K562 (cell line): ENCODE results near the gene PDLIM5. TPM values are rescaled to one million over a fixed set of nuclear protein-coding genes. Genes with fewer than 3 reads are reported as not detected.

ENCODE experiments used
- CHD2 ChIP-seq: IDR thresholded peaks from 2 replicates; pipeline ENCODE4 v1.6.1; 2011; ENCODE audit warnings: low read depth, low read length
- MAFK ChIP-seq: IDR thresholded peaks from 2 replicates; pipeline ENCODE4 v1.6.1; 2011; ENCODE audit warnings: low read length, improper control_type of control experiment
- NEUROD1 ChIP-seq: fragments of 150-350 bp; IDR thresholded peaks from 2 replicates; pipeline ENCODE4 v1.6.1; 2014; ENCODE audit warnings: borderline replicate concordance, low read length, low read depth; ENCODE audit not compliant: partially characterized antibody
- SMAD1 ChIP-seq: fragments of 150-350 bp; IDR thresholded peaks from 2 replicates; pipeline ENCODE4 v1.6.1; 2014; ENCODE audit warnings: low read length, low read depth; ENCODE audit not compliant: partially characterized antibody
- SRSF7 ChIP-seq: fragments of 200-400 bp; formaldehyde crosslinking; optimal IDR thresholded peaks from 2 replicates; pipeline ENCODE3; 2017; ENCODE audit warnings: mild to moderate bottlenecking, low read depth, low read length
- TFAM ChIP-seq: fragments of 250-450 bp; sonication (Bioruptor Pico); conservative IDR thresholded peaks from 2 replicates; pipeline ENCODE4 v1.5.0; 2021; ENCODE audit warnings: mild to moderate bottlenecking, moderate library complexity
- ZBED1 ChIP-seq: IDR thresholded peaks from 2 replicates; pipeline ENCODE4 v1.6.1; 2014
- ZFP1 ChIP-seq: fragments of 450-650 bp; formaldehyde crosslinking; IDR thresholded peaks from 2 replicates; pipeline ENCODE4 v1.4.0; 2020; ENCODE audit warnings: mild to moderate bottlenecking, mixed read lengths
- ZNF324 ChIP-seq: fragments of 250-450 bp; sonication (Bioruptor Pico); IDR thresholded peaks from 2 replicates; pipeline ENCODE4 v1.4.0; 2020; ENCODE audit warnings: mild to moderate bottlenecking
- ZNF76 ChIP-seq: fragments of 250-450 bp; sonication (Bioruptor Pico); IDR thresholded peaks from 2 replicates; pipeline ENCODE4 v1.4.0; 2020; ENCODE audit warnings: mild to moderate bottlenecking, moderate library complexity, borderline replicate concordance
- ZZZ3 ChIP-seq: fragments of 450-650 bp; IDR thresholded peaks from 2 replicates; pipeline ENCODE4 v1.6.1; 2016; ENCODE audit warnings: antibody characterized with exemption, mild to moderate bottlenecking, moderate library complexity
- polyA plus RNA-seq, 8 experiments: library from polyadenylated mRNA; depleted of rRNA in 4 of 8; stranded (reverse) in 5 of 8; unstranded in 3 of 8; fragments of >200 nt; fragmentation: Nextera tagmentation in 2 of 8; fragmentation: Illumina TruSeq in 1 of 8; extraction: Ambion mirVana in 2 of 8; extraction: Trizol in 1 of 8; gene quantifications; 2 replicates each; pipeline versions ENCODE4 v1.2.1 to v1.2.3, GENCODE V29; 2011 to 2014; ENCODE audit warnings: inconsistent platforms in 1 of 8, missing spikeins in 1 of 8
- total RNA-seq, 7 experiments: library from RNA; depleted of rRNA in 6 of 7; stranded (reverse); fragments of >200 nt in 6 of 7; fragmentation: Illumina TruSeq in 2 of 7; extraction: Trizol in 2 of 7; gene quantifications; 2 replicates each; pipeline versions ENCODE4 v1.2.1 to v1.2.3, GENCODE V29; 2011 to 2021; ENCODE audit warnings: low replicate concordance in 1 of 7
- TF ChIP-seq, protein P1 (sequence below): fragments of 250-450 bp; sonication (Bioruptor Pico); IDR thresholded peaks from 2 replicates; pipeline ENCODE4 v1.8.0; 2022; ENCODE audit warnings: inconsistent platforms
- TF ChIP-seq, protein P2 (sequence below): fragments of 450-650 bp; IDR thresholded peaks from 2 replicates; pipeline ENCODE4 v1.6.1; 2017; ENCODE audit warnings: antibody characterized with exemption, mild to moderate bottlenecking
- TF ChIP-seq, protein P3 (sequence below), 3 experiments: IDR thresholded peaks in 2 of 3; conservative IDR thresholded peaks in 1 of 3; 2 replicates each; pipeline ENCODE4 v1.5.1; 2011 to 2012; ENCODE audit warnings: low read length in 3 of 3, mild to moderate bottlenecking in 3 of 3, control low read depth in 2 of 3, improper control_type of control experiment in 1 of 3, inconsistent platforms in 1 of 3, low read depth in 1 of 3, mixed read lengths in 1 of 3, moderate library complexity in 1 of 3; ENCODE audit not compliant: insufficient read depth in 2 of 3
- TF ChIP-seq, protein P4 (sequence below): IDR thresholded peaks from 3 replicates; pipeline ENCODE4 v1.6.1; 2011; ENCODE audit warnings: borderline replicate concordance, mild to moderate bottlenecking; ENCODE audit not compliant: insufficient read length, insufficient read depth
- TF ChIP-seq, protein P5 (sequence below): fragments of 150-350 bp; conservative IDR thresholded peaks from 2 replicates; pipeline ENCODE4 v1.6.1; 2014; ENCODE audit warnings: low read length

Gene PDLIM5
- total and polyA plus RNA-seq, 9 of the 15 experiments (the other 6 are each of a cell fraction or from before 2014, with no cell fraction given): 36.9 to 127 (median 62.5) TPM

DNA sequence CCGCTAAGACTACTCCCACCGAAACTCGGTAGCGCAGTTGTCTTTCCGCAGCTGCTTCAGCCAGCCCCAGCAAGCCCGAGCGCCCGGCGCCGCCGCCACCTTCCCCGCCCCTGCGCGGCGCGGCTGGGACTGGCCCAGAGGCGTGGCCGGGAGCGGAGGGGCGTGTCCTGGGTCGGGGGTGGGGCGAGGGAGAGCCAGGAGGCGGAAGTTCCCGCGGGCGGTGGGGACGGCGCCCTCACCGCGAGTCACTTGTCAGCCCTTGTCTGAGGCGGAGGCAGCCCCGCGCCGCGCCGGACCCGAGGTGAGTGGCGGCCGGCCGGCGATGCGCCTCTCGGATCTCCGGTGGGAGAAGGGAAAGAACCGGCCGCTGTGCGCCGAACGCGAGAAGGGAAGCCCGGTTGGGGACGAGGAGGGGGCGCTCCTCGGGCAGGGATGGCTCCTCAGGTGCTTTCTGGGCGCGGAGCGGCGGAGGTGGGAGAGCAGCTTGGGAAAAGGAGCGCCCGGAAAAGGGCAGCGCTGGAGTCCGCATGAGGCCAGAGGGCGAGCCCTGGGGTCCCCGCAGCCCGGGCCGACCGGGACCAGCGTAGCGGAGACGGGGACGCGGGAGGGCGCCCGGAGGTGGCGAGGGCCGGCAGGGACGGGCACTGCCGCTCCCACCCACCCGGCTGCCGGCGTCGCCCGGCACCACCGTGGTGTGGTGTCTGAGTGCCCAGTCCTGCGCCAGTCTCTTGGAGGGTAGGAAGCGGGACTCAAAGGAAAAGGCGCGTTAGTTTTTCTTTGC is at the start of gene PDLIM5 (continued):
- TF ChIP-seq, protein P1, sequence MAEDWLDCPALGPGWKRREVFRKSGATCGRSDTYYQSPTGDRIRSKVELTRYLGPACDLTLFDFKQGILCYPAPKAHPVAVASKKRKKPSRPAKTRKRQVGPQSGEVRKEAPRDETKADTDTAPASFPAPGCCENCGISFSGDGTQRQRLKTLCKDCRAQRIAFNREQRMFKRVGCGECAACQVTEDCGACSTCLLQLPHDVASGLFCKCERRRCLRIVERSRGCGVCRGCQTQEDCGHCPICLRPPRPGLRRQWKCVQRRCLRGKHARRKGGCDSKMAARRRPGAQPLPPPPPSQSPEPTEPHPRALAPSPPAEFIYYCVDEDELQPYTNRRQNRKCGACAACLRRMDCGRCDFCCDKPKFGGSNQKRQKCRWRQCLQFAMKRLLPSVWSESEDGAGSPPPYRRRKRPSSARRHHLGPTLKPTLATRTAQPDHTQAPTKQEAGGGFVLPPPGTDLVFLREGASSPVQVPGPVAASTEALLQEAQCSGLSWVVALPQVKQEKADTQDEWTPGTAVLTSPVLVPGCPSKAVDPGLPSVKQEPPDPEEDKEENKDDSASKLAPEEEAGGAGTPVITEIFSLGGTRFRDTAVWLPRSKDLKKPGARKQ (CRISPR knock-in tag): no peak
- TF ChIP-seq MAFK (no peak), NEUROD1 (peak; percentile 6), ZFP1 (no peak), ZZZ3 (no peak), SRSF7 (no peak), ZNF324 (no peak), ZNF76 (CRISPR knock-in tag) (no peak), CHD2 (peak; percentile 50), ZBED1 (no peak), SMAD1 (no peak), TFAM (CRISPR knock-in tag) (no peak)
- TF ChIP-seq, protein P2, sequence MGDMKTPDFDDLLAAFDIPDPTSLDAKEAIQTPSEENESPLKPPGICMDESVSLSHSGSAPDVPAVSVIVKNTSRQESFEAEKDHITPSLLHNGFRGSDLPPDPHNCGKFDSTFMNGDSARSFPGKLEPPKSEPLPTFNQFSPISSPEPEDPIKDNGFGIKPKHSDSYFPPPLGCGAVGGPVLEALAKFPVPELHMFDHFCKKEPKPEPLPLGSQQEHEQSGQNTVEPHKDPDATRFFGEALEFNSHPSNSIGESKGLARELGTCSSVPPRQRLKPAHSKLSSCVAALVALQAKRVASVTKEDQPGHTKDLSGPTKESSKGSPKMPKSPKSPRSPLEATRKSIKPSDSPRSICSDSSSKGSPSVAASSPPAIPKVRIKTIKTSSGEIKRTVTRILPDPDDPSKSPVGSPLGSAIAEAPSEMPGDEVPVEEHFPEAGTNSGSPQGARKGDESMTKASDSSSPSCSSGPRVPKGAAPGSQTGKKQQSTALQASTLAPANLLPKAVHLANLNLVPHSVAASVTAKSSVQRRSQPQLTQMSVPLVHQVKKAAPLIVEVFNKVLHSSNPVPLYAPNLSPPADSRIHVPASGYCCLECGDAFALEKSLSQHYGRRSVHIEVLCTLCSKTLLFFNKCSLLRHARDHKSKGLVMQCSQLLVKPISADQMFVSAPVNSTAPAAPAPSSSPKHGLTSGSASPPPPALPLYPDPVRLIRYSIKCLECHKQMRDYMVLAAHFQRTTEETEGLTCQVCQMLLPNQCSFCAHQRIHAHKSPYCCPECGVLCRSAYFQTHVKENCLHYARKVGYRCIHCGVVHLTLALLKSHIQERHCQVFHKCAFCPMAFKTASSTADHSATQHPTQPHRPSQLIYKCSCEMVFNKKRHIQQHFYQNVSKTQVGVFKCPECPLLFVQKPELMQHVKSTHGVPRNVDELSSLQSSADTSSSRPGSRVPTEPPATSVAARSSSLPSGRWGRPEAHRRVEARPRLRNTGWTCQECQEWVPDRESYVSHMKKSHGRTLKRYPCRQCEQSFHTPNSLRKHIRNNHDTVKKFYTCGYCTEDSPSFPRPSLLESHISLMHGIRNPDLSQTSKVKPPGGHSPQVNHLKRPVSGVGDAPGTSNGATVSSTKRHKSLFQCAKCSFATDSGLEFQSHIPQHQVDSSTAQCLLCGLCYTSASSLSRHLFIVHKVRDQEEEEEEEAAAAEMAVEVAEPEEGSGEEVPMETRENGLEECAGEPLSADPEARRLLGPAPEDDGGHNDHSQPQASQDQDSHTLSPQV: 0 out of 2 replicates have a peak, but pooled peaks have one; percentile 12
- TF ChIP-seq, protein P3, sequence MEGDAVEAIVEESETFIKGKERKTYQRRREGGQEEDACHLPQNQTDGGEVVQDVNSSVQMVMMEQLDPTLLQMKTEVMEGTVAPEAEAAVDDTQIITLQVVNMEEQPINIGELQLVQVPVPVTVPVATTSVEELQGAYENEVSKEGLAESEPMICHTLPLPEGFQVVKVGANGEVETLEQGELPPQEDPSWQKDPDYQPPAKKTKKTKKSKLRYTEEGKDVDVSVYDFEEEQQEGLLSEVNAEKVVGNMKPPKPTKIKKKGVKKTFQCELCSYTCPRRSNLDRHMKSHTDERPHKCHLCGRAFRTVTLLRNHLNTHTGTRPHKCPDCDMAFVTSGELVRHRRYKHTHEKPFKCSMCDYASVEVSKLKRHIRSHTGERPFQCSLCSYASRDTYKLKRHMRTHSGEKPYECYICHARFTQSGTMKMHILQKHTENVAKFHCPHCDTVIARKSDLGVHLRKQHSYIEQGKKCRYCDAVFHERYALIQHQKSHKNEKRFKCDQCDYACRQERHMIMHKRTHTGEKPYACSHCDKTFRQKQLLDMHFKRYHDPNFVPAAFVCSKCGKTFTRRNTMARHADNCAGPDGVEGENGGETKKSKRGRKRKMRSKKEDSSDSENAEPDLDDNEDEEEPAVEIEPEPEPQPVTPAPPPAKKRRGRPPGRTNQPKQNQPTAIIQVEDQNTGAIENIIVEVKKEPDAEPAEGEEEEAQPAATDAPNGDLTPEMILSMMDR (IDR thresholded peaks at IDR 0.05 in 2 of 3, conservative IDR thresholded peaks at IDR 0.05 in 1 of 3; ENCODE audit: insufficient read depth in 2 of 3, low read depth in 1 of 3, low read length in 3 of 3): no peak
- TF ChIP-seq, protein P4, sequence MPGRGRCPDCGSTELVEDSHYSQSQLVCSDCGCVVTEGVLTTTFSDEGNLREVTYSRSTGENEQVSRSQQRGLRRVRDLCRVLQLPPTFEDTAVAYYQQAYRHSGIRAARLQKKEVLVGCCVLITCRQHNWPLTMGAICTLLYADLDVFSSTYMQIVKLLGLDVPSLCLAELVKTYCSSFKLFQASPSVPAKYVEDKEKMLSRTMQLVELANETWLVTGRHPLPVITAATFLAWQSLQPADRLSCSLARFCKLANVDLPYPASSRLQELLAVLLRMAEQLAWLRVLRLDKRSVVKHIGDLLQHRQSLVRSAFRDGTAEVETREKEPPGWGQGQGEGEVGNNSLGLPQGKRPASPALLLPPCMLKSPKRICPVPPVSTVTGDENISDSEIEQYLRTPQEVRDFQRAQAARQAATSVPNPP: no peak
- TF ChIP-seq, protein P5, sequence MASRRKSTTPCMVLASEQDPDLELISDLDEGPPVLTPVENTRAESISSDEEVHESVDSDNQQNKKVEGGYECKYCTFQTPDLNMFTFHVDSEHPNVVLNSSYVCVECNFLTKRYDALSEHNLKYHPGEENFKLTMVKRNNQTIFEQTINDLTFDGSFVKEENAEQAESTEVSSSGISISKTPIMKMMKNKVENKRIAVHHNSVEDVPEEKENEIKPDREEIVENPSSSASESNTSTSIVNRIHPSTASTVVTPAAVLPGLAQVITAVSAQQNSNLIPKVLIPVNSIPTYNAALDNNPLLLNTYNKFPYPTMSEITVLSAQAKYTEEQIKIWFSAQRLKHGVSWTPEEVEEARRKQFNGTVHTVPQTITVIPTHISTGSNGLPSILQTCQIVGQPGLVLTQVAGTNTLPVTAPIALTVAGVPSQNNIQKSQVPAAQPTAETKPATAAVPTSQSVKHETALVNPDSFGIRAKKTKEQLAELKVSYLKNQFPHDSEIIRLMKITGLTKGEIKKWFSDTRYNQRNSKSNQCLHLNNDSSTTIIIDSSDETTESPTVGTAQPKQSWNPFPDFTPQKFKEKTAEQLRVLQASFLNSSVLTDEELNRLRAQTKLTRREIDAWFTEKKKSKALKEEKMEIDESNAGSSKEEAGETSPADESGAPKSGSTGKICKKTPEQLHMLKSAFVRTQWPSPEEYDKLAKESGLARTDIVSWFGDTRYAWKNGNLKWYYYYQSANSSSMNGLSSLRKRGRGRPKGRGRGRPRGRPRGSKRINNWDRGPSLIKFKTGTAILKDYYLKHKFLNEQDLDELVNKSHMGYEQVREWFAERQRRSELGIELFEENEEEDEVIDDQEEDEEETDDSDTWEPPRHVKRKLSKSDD: no peak
